Measurements from ENCODE around the gene CAPN15.
A peak's percentile ranks its signal among the peaks of the same experiment; 100 is the strongest.

CAPN15 gene

GRCh38 chr16:554640-555365 is 27.3 kb downstream of the CAPN15 start:
- no peak for DNase-seq
- H3K27me3 Mint-ChIP-seq, result peaks cover 8 to 25% of the 10 kb centered on the region in 2 donors

GRCh38 chr16:555528-556473 is 28.3 kb downstream of the CAPN15 start:
- no peaks in the 10 kb centered on the region for H3K9me3 Mint-ChIP-seq
- H3K27ac Mint-ChIP-seq, result no peak overlapping the region
- ATAC-seq (replicated peaks), result no peak
- H3K4me3 Mint-ChIP-seq, result no peak overlapping the region
- peaks cover 6 to 10% of the 10 kb centered on the region in 2 donors for H3K36me3 Mint-ChIP-seq
- peaks cover 8 to 25% of the 10 kb centered on the region in 2 donors for H3K27me3 Mint-ChIP-seq
- no peak for DNase-seq
- H3K4me1 Mint-ChIP-seq, result peaks cover 0 to 7% of the 10 kb centered on the region in 2 donors

More at GRCh38 chr16:554640-555365, 27.3 kb downstream of the CAPN15 start:
- no peaks in the 10 kb centered on the region for H3K9me3 Mint-ChIP-seq
- H3K27ac Mint-ChIP-seq, result no peak overlapping the region
- no peak overlapping the region for H3K4me3 Mint-ChIP-seq
- H3K36me3 Mint-ChIP-seq, result peaks cover 6 to 10% of the 10 kb centered on the region in 2 donors
- H3K4me1 Mint-ChIP-seq, result peaks cover 0 to 7% of the 10 kb centered on the region in 2 donors
- no peak for ATAC-seq (replicated peaks)

GRCh38 chr16:556474-557173 is 29.1 kb downstream of the CAPN15 start:
- peaks cover 0 to 7% of the 10 kb centered on the region in 2 donors for H3K4me1 Mint-ChIP-seq
- no peak for DNase-seq
- peaks cover 9 to 27% of the 10 kb centered on the region in 2 donors for H3K27me3 Mint-ChIP-seq
- H3K4me3 Mint-ChIP-seq, result no peak overlapping the region
- no peak for ATAC-seq (replicated peaks)
- H3K27ac Mint-ChIP-seq, result no peak overlapping the region
- H3K9me3 Mint-ChIP-seq, result no peaks in the 10 kb centered on the region
- peaks cover 3 to 8% of the 10 kb centered on the region in 2 donors for H3K36me3 Mint-ChIP-seq

- no peak overlapping the region for H3K4me3 Mint-ChIP-seq
- H3K9me3 Mint-ChIP-seq, result no peaks in the 10 kb centered on the region
- peaks cover 18 to 38% of the 10 kb centered on the region in 2 donors for H3K27me3 Mint-ChIP-seq
- ATAC-seq (replicated peaks) (no peak), DNase-seq (no peak)
- H3K36me3 Mint-ChIP-seq, result peaks cover 2 to 7% of the 10 kb centered on the region in 2 donors
- no peak overlapping the region for H3K27ac Mint-ChIP-seq
- H3K4me1 Mint-ChIP-seq, result peaks cover 0 to 7% of the 10 kb centered on the region in 2 donors
Observed at GRCh38 chr16:557463-558297, 30.2 kb downstream of the CAPN15 start.

- peak in 1 of 2 donors; percentile 37 for ATAC-seq (replicated peaks)
- H3K27me3 Mint-ChIP-seq, result peaks cover 20 to 38% of the 10 kb centered on the region in 2 donors
- no peak for DNase-seq
- H3K36me3 Mint-ChIP-seq, result peaks cover 2 to 7% of the 10 kb centered on the region in 2 donors
- no peak overlapping the region for H3K4me3 Mint-ChIP-seq
- H3K9me3 Mint-ChIP-seq, result no peaks in the 10 kb centered on the region
- no peak overlapping the region for H3K27ac Mint-ChIP-seq
- H3K4me1 Mint-ChIP-seq, result peaks cover 0 to 7% of the 10 kb centered on the region in 2 donors
Observed at GRCh38 chr16:558298-559020, 30.9 kb downstream of the CAPN15 start.

GRCh38 chr16:559021-559380 is 31.5 kb downstream of the CAPN15 start:
- Mint-ChIP-seq H3K27me3 (peaks cover 20 to 38% of the 10 kb centered on the region in 2 donors), H3K4me1 (peaks cover 0 to 7% of the 10 kb centered on the region in 2 donors), H3K27ac (no peak overlapping the region), H3K9me3 (no peaks in the 10 kb centered on the region), H3K4me3 (no peak overlapping the region), H3K36me3 (peaks cover 2 to 7% of the 10 kb centered on the region in 2 donors)
- DNase-seq, result no peak
- ATAC-seq (replicated peaks), result no peak

- Mint-ChIP-seq H3K27me3 (peaks cover 20 to 38% of the 10 kb centered on the region in 2 donors), H3K4me3 (peak overlapping the region in 1 of 2 donors; percentile 36), H3K4me1 (peaks cover 0 to 7% of the 10 kb centered on the region in 2 donors), H3K9me3 (no peaks in the 10 kb centered on the region), H3K36me3 (peaks cover 2 to 3% of the 10 kb centered on the region in 2 donors), H3K27ac (no peak overlapping the region)
- no peak for DNase-seq
- ATAC-seq (replicated peaks), result no peak
Observed at GRCh38 chr16:559411-560203, 32.1 kb downstream of the CAPN15 start.

- peaks cover 0 to 2% of the 10 kb centered on the region in 2 donors for H3K36me3 Mint-ChIP-seq
- DNase-seq, result no peak
- no peaks in the 10 kb centered on the region for H3K9me3 Mint-ChIP-seq
- peak within 1 kb of the TSS in 1 of 2 donors; percentile 36 for H3K4me3 Mint-ChIP-seq
- peaks cover 20 to 38% of the 10 kb centered on the region in 2 donors for H3K27me3 Mint-ChIP-seq
- ATAC-seq (replicated peaks), result no peak
- peaks cover under 1 to 7% of the 10 kb centered on the region in 2 donors for H3K4me1 Mint-ChIP-seq
- H3K27ac Mint-ChIP-seq, result no peak within 1 kb of the TSS
Observed at GRCh38 chr16:560204-560700, 32.7 kb downstream of the CAPN15 start, which contains the start of gene PRR35. Gene PRR35, plus strand, starts transcription at chr16:560394. Its CDS starts 2,901 bp downstream, at chr16:563295.

GRCh38 chr16:560701-561412 is 33.3 kb downstream of the CAPN15 start:
- H3K36me3 Mint-ChIP-seq, result peaks cover 0 to 2% of the 10 kb centered on the region in 2 donors
- H3K4me1 Mint-ChIP-seq, result peaks cover 1 to 7% of the 10 kb centered on the region in 2 donors
- no peak overlapping the region for H3K27ac Mint-ChIP-seq

GRCh38 chr16:561413-561794 is 33.9 kb downstream of the CAPN15 start:
- no peak overlapping the region for H3K27ac Mint-ChIP-seq
- DNase-seq (no peak), ATAC-seq (replicated peaks) (no peak)
- no peak overlapping the region for H3K4me3 Mint-ChIP-seq
- peaks cover 20 to 38% of the 10 kb centered on the region in 2 donors for H3K27me3 Mint-ChIP-seq
- H3K9me3 Mint-ChIP-seq, result no peaks in the 10 kb centered on the region
- H3K36me3 Mint-ChIP-seq, result peaks cover 0 to 2% of the 10 kb centered on the region in 2 donors
- peaks cover 3 to 9% of the 10 kb centered on the region in 2 donors for H3K4me1 Mint-ChIP-seq

More at GRCh38 chr16:560701-561412, 33.3 kb downstream of the CAPN15 start:
- peaks cover 20 to 38% of the 10 kb centered on the region in 2 donors for H3K27me3 Mint-ChIP-seq
- H3K9me3 Mint-ChIP-seq, result no peaks in the 10 kb centered on the region
- H3K4me3 Mint-ChIP-seq, result no peak overlapping the region
- DNase-seq (no peak), ATAC-seq (replicated peaks) (no peak)

Measured in stimulated activated naive B cell treated with anti-CD40 and anti-IgM and Interleukin-4, amounts not matched to agents 10 μg/mL and 1 μg/mL and 100 μg/mL, for 72 hours (primary cell).